ENCODE data around the gene VPS26C. TPM values are rescaled to one million over a fixed set of nuclear protein-coding genes. Genes with fewer than 3 reads are reported as not detected.

VPS26C gene
- total RNA-seq, 1 donor from 2014 or later = 63.8 TPM

- no peaks in the 10 kb centered on the region for H3K27me3 Mint-ChIP-seq (ENCODE audit: unreplicated experiment)
- DNase-seq (ENCODE audit: low spot score) = no peak
- H3K4me3 Mint-ChIP-seq (ENCODE audit: unreplicated experiment) = no peak overlapping the region
- TF ChIP-seq CTCF (IDR thresholded peaks at IDR 0.05; ENCODE audit: unreplicated experiment) = no peak
- H3K36me3 Mint-ChIP-seq (ENCODE audit: low read depth, unreplicated experiment) = no peaks in the 10 kb centered on the region
- no peaks in the 10 kb centered on the region for H3K9me3 Mint-ChIP-seq (ENCODE audit: unreplicated experiment)
- H3K4me1 Mint-ChIP-seq (ENCODE audit: unreplicated experiment) = no peaks in the 10 kb centered on the region
- no peak overlapping the region for H3K27ac Mint-ChIP-seq (ENCODE audit: unreplicated experiment)
Measured at GRCh38 chr21:37278199-37278598, 11.1 kb upstream of the VPS26C start.

- DNase-seq (ENCODE audit: low spot score) = no peak
- Mint-ChIP-seq H3K9me3 (ENCODE audit: unreplicated experiment) (no peaks in the 10 kb centered on the region), H3K27me3 (ENCODE audit: unreplicated experiment) (no peaks in the 10 kb centered on the region), H3K4me3 (ENCODE audit: unreplicated experiment) (no peak overlapping the region), H3K4me1 (ENCODE audit: unreplicated experiment) (no peaks in the 10 kb centered on the region), H3K27ac (ENCODE audit: unreplicated experiment) (no peak overlapping the region), H3K36me3 (ENCODE audit: low read depth, unreplicated experiment) (no peaks in the 10 kb centered on the region)
- no peak for TF ChIP-seq CTCF (IDR thresholded peaks at IDR 0.05; ENCODE audit: unreplicated experiment)
Measured at GRCh38 chr21:37276377-37276776, 9.2 kb upstream of the VPS26C start.

- no peak overlapping the region for H3K27ac Mint-ChIP-seq (ENCODE audit: unreplicated experiment)
- no peaks in the 10 kb centered on the region for H3K36me3 Mint-ChIP-seq (ENCODE audit: low read depth, unreplicated experiment)
- TF ChIP-seq CTCF (IDR thresholded peaks at IDR 0.05; ENCODE audit: unreplicated experiment) = no peak
- DNase-seq (ENCODE audit: low spot score) = no peak
- H3K9me3 Mint-ChIP-seq (ENCODE audit: unreplicated experiment) = no peaks in the 10 kb centered on the region
- H3K4me1 Mint-ChIP-seq (ENCODE audit: unreplicated experiment) = peaks cover 4% of the 10 kb centered on the region
- H3K27me3 Mint-ChIP-seq (ENCODE audit: unreplicated experiment) = no peaks in the 10 kb centered on the region
- no peak overlapping the region for H3K4me3 Mint-ChIP-seq (ENCODE audit: unreplicated experiment)
Measured at GRCh38 chr21:37273911-37274690, 7.0 kb upstream of the VPS26C start.

- Mint-ChIP-seq H3K9me3 (ENCODE audit: unreplicated experiment) (no peaks in the 10 kb centered on the region), H3K36me3 (ENCODE audit: low read depth, unreplicated experiment) (no peaks in the 10 kb centered on the region), H3K27ac (ENCODE audit: unreplicated experiment) (no peak overlapping the region), H3K4me1 (ENCODE audit: unreplicated experiment) (peaks cover 7% of the 10 kb centered on the region), H3K27me3 (ENCODE audit: unreplicated experiment) (no peaks in the 10 kb centered on the region), H3K4me3 (ENCODE audit: unreplicated experiment) (no peak overlapping the region)
- DNase-seq (ENCODE audit: low spot score) = no peak
- no peak for TF ChIP-seq CTCF (IDR thresholded peaks at IDR 0.05; ENCODE audit: unreplicated experiment)
Measured at GRCh38 chr21:37273440-37273839, 6.3 kb upstream of the VPS26C start.

GRCh38 chr21:37272897-37273296 is 5.8 kb upstream of the VPS26C start:
- Mint-ChIP-seq H3K4me1 (ENCODE audit: unreplicated experiment) (peaks cover 7% of the 10 kb centered on the region), H3K9me3 (ENCODE audit: unreplicated experiment) (no peaks in the 10 kb centered on the region), H3K27ac (ENCODE audit: unreplicated experiment) (no peak overlapping the region), H3K27me3 (ENCODE audit: unreplicated experiment) (no peaks in the 10 kb centered on the region), H3K4me3 (ENCODE audit: unreplicated experiment) (no peak overlapping the region), H3K36me3 (ENCODE audit: low read depth, unreplicated experiment) (no peaks in the 10 kb centered on the region)
- no peak for DNase-seq (ENCODE audit: low spot score)
- no peak for TF ChIP-seq CTCF (IDR thresholded peaks at IDR 0.05; ENCODE audit: unreplicated experiment)

Data from endothelial cell (in vitro differentiated cells).